A549 treated with Mapracorat at 1 μM for 4 hours (cell line): ENCODE measurements around the gene PMEPA1. TPM values are rescaled to one million over a fixed set of nuclear protein-coding genes. Genes with fewer than 3 reads are reported as not detected.

Source experiments
- total RNA-seq: library from RNA; stranded (reverse); fragments of 200-300 nt; extraction: Qiagen RNA extraction; gene quantifications from 5 replicates; pipeline ENCODE4 v1.2.3, GENCODE V29; 2022

Gene PMEPA1, protein sequence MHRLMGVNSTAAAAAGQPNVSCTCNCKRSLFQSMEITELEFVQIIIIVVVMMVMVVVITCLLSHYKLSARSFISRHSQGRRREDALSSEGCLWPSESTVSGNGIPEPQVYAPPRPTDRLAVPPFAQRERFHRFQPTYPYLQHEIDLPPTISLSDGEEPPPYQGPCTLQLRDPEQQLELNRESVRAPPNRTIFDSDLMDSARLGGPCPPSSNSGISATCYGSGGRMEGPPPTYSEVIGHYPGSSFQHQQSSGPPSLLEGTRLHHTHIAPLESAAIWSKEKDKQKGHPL
- total RNA-seq, result 154 to 362 TPM (median 345 TPM) in 5 replicates

DNA sequence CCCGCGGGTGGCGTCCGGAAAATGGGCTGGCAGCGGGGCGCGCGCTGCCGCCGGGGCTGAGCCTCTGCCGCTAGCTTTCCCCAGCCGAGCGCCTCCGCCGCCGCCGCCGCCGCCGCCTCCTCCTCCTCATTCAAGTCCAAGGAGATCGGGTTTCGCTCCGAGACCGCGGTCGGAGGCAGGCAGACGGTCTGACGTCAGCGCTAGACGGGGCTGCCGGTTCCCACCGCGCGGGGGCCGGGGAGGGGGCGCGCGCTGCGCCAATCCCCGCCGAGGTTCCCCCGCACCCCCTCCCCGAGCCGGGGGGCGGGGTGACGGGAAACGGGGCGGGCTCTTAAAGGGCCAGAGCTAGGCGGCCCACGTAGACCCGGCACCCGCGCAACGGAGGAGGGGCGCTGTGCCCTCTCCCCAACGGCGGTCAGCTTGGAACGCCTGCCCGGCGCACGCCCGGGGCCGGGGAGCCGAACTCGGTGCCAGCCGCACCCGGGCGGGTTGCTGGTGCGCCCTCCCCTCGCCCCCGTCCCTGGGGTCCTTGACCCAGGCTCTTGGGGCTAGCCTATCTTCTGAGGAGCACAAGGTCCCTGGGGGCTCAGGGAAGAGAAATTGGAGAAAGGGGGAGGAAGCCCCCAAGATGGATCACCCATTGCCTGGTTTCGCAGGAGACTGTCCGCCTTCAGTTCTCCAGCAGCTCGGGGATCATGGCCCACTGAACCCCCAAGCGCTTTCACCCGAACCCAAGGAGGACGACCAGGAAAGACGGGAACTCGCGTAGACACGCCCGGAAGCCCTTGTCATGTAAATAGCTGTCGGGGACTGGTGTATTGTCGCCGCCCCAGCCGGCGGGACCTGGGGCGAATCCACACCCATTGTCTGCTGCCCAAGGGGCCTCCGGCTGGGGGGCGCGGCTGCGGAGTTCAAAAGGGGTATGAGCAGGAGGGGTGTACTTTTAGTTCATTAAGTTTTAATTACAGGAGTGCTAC, at the start of gene PMEPA1:
TSS of gene PMEPA1 (minus strand) at position 193 of the 977 bp plus-strand sequence. CDS start 433 bp downstream, outside the sequence.

DNA sequence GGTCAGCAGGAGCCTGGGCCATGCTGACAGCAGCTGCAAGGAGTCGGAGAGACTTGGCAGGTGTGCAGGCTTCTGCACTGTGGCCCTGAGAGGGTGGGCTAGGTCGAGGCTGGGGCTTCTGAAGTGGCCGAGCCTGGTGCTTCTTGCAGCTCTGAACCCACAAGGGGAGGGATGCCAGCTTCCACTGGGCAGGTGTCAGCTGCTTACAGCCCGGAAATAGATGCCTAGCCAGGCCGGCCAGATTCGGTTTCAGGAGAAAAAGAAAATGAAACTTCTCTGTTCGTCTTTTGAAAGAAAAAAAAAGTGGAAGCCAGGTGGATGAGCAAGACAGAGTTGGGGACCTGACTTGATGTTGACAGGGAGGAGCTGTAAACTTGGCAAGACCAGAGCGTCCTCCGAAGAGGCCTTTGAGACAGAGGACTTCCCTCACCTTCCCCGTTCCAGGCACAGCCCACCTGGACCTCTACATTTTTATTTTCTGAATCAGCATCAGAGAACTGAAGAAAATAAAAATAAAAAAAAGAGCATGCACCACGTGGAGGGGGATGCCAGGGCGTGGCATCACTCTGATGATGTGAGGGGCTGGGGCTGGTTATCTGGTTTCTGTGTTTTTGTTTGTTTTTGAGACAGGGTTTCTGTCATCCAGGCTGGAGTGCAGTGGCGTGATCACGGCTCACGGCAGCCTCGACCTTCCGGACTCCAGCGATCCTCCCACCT, 89.4 kb downstream of the PMEPA1 start, which contains the start of gene ZBP1:
TSS of gene ZBP1 (minus strand) at position 153 of the 717 bp plus-strand sequence. CDS start at position 22, 131 bp downstream.

Other genes starting within 250 kb of the PMEPA1 start
- not detected in 5 replicates for gene CTCFL, start 184.9 kb downstream of the PMEPA1 start, total RNA-seq
- gene PCK1, start 148.9 kb downstream of the PMEPA1 start, total RNA-seq, result 0.05 to 0.13 TPM (median 0.09 TPM) in 3 of 5 replicates, not detected in the others
- gene ZBP1, start 89.6 kb downstream of the PMEPA1 start, total RNA-seq, result 0.04 TPM in 1 of 5 replicates, not detected in the others